Body of pancreas (tissue), 4 donors: ENCODE data around the gene TRAIP.

Source experiments
- POLR2A ChIP-seq, 3 donors: fragments of 450-650 bp; IDR thresholded peaks; one replicate each; pipeline ENCODE4 v1.6.1; 2016; ENCODE audit warnings: antibody characterized with exemption in 3 of 3, mild to moderate bottlenecking in 2 of 3
- TF ChIP-seq, protein P1 (sequence below), 7 experiments: fragments of 450-650 bp in 4 of 7; fragments of 200-600 bp in 3 of 7; sonication (generic) in 3 of 7; IDR thresholded peaks; one replicate each; pipeline ENCODE4 v1.5.1; 2016 to 2019; ENCODE audit warnings: antibody characterized with exemption in 7 of 7

DNA sequence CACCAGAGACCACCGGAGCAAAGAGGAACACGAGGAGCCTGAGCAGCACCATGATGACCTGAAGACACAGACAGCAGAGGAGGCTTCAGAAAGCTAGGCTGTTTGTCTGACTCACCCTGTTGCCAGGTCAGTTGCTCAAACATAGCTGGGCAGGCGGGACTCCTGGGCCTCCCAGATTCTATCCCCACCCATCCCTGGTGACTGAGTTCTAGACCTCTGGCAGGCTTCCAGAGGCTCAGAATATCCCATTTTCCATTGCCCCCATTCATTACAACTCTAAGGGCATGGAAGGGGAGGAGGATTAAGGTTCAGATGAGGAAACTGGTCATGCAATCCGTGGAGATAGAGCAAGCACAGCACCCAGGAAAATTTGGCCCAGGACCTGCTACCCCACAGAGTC is 56.6 kb downstream of the TRAIP start, which contains the start of gene CDHR4:
- TF ChIP-seq, protein P1, sequence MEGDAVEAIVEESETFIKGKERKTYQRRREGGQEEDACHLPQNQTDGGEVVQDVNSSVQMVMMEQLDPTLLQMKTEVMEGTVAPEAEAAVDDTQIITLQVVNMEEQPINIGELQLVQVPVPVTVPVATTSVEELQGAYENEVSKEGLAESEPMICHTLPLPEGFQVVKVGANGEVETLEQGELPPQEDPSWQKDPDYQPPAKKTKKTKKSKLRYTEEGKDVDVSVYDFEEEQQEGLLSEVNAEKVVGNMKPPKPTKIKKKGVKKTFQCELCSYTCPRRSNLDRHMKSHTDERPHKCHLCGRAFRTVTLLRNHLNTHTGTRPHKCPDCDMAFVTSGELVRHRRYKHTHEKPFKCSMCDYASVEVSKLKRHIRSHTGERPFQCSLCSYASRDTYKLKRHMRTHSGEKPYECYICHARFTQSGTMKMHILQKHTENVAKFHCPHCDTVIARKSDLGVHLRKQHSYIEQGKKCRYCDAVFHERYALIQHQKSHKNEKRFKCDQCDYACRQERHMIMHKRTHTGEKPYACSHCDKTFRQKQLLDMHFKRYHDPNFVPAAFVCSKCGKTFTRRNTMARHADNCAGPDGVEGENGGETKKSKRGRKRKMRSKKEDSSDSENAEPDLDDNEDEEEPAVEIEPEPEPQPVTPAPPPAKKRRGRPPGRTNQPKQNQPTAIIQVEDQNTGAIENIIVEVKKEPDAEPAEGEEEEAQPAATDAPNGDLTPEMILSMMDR (IDR thresholded peaks at IDR 0.05): no peak
- no peak for TF ChIP-seq POLR2A (IDR thresholded peaks at IDR 0.05)
